Breast epithelium (tissue), 3 donors: ENCODE data around the gene CLCNKA.

ENCODE experiments used
- POLR2A ChIP-seq: fragments of 450-650 bp; IDR thresholded peaks from one replicate; pipeline ENCODE4 v1.6.1; 2016; ENCODE audit warnings: antibody characterized with exemption, mild to moderate bottlenecking, moderate library complexity
- TF ChIP-seq, protein P1 (sequence below), 3 donors: fragments of 450-650 bp; IDR thresholded peaks; one replicate each; pipeline ENCODE4 v1.5.1; 2016 to 2017; ENCODE audit warnings: antibody characterized with exemption in 3 of 3, mild to moderate bottlenecking in 3 of 3, moderate library complexity in 3 of 3

DNA sequence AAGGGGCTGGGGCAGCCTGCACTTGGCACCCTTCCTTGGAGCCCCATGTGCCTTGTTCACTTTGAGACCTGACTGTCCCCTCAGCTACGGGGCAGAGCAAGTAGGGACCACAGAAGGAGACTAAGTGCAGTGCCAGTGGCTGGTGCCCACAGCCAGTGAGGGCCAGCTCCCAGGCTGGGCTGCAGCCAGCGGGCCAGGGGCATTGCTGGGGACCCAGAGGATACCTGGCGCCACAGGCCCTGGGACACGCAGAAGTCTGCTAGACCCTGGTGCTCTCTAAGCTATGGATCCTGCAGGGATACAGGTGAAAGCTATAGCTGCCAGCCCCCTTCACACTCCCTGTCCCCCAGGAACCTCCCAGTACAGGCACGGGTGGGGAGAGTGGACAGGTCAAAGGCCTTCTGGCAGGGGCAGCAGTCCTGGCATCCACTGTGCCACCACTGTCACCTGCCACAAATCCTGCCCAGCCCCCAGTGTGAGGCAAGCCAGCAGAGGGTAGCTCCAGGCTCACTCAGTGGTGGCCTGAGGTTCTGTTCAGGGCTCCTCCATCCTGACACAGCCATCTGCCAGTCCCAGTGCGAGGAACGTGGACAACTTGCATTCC lies 1.3 kb downstream of the CLCNKA start:
- TF ChIP-seq POLR2A, result no peak
- TF ChIP-seq, protein P1, sequence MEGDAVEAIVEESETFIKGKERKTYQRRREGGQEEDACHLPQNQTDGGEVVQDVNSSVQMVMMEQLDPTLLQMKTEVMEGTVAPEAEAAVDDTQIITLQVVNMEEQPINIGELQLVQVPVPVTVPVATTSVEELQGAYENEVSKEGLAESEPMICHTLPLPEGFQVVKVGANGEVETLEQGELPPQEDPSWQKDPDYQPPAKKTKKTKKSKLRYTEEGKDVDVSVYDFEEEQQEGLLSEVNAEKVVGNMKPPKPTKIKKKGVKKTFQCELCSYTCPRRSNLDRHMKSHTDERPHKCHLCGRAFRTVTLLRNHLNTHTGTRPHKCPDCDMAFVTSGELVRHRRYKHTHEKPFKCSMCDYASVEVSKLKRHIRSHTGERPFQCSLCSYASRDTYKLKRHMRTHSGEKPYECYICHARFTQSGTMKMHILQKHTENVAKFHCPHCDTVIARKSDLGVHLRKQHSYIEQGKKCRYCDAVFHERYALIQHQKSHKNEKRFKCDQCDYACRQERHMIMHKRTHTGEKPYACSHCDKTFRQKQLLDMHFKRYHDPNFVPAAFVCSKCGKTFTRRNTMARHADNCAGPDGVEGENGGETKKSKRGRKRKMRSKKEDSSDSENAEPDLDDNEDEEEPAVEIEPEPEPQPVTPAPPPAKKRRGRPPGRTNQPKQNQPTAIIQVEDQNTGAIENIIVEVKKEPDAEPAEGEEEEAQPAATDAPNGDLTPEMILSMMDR (IDR thresholded peaks at IDR 0.05), result no peak
